ENCODE results near the gene C11orf98. TPM values are rescaled to one million over a fixed set of nuclear protein-coding genes. Genes with fewer than 3 reads are reported as not detected.

The C11orf98 gene
- total RNA-seq, 1 experiment from 2014 or later = 139 TPM

DNA sequence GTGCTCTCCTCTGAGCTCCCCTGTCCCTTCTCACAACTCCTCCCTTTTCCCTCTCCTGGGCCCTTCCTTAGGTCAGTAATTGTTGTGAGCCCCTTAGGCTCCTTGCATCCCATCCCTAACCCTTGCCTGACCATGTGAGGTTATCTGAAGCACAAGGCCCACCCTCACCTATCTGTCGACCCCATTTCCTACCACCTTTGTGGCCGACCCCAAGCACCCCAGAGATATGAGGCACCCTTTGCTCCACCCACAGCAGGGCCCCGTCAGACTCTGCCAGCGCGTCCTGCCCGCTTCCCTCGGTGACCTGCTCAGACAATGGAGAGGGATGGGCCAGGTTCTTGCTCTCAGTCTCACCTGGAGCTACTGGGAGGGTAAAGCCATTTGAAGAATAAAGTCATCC, 43.8 kb upstream of the C11orf98 start:
- TF ChIP-seq, protein P1, sequence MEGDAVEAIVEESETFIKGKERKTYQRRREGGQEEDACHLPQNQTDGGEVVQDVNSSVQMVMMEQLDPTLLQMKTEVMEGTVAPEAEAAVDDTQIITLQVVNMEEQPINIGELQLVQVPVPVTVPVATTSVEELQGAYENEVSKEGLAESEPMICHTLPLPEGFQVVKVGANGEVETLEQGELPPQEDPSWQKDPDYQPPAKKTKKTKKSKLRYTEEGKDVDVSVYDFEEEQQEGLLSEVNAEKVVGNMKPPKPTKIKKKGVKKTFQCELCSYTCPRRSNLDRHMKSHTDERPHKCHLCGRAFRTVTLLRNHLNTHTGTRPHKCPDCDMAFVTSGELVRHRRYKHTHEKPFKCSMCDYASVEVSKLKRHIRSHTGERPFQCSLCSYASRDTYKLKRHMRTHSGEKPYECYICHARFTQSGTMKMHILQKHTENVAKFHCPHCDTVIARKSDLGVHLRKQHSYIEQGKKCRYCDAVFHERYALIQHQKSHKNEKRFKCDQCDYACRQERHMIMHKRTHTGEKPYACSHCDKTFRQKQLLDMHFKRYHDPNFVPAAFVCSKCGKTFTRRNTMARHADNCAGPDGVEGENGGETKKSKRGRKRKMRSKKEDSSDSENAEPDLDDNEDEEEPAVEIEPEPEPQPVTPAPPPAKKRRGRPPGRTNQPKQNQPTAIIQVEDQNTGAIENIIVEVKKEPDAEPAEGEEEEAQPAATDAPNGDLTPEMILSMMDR (conservative IDR thresholded peaks at IDR 0.05) = no peak
- H2BK5ac ChIP-seq (ENCODE audit: insufficient read length, low read length) = no peak overlapping the region

More for the DNA sequence above, 43.8 kb upstream of the C11orf98 start:
- Histone ChIP-seq H2BK120ac (ENCODE audit: low read depth, low read length, poor library complexity, severe bottlenecking) (no peak overlapping the region), H3T11ph (ENCODE audit: low read length) (no peak overlapping the region), H3K27ac (ENCODE audit: insufficient read length, low read depth, low read length) (peak overlapping the region; percentile 92), H3K79me2 (ENCODE audit: insufficient read depth, low read length) (no peaks in the 10 kb centered on the region; the same call in 1 of the 2 replicates), H4K8ac (replicated peaks; ENCODE audit: insufficient read length, low read depth, low read length) (no peak overlapping the region), H3K18ac (ENCODE audit: insufficient read length, low read depth, low read length) (peak overlapping the region; percentile 65), H3K4me1 (ENCODE audit: insufficient read depth, low read length) (peaks cover 2% of the 10 kb centered on the region; the same call in 1 of the 2 replicates), H4K20me1 (ENCODE audit: control insufficient read depth, insufficient read depth, insufficient read length) (no peaks in the 10 kb centered on the region), H3K9me3 (ENCODE audit: control insufficient read depth, low read depth, low read length) (no peaks in the 10 kb centered on the region), H2BK15ac (ENCODE audit: low read depth, low read length) (no peak overlapping the region), H3K23ac (ENCODE audit: insufficient read length, low read depth, low read length) (no peak overlapping the region), H3K23me2 (ENCODE audit: insufficient read length, low read depth, low read length, poor library complexity, severe bottlenecking) (peaks cover 28% of the 10 kb centered on the region), H4K91ac (ENCODE audit: insufficient read length, low read depth, low read length) (no peak overlapping the region), H2AK5ac (ENCODE audit: insufficient read length, low read length) (peak overlapping the region; percentile 26), H2BK12ac (ENCODE audit: insufficient read length, low read depth, low read length) (no peak overlapping the region), H4K5ac (ENCODE audit: insufficient read length, low read depth, low read length) (peak overlapping the region; percentile 55), H3K14ac (ENCODE audit: insufficient read depth, low read length) (peak overlapping the region; percentile 90), H3K79me1 (ENCODE audit: insufficient read depth, low read depth, low read length, poor library complexity, severe bottlenecking) (no peaks in the 10 kb centered on the region), H2BK20ac (ENCODE audit: low read depth, low read length, poor library complexity, severe bottlenecking) (no peak overlapping the region), H3K4ac (ENCODE audit: low read depth, low read length) (no peak overlapping the region), H3K4me2 (ENCODE audit: insufficient read depth, insufficient read length, low read length) (peak overlapping the region; percentile 99), H3K9ac (ENCODE audit: extremely low read depth, insufficient read length, low read length) (peak overlapping the region; percentile 91), H2AFZ (ENCODE audit: low read length) (no peak overlapping the region), H3K27me3 (ENCODE audit: insufficient read depth, low read length) (no peaks in the 10 kb centered on the region), H3K56ac (ENCODE audit: insufficient read length, low read depth, low read length) (no peak overlapping the region)
- peak; percentile 58 for DNase-seq
- WGBS (ENCODE audit: extremely low coverage, insufficient read length, low lambda C conversion rate) = no CpG with 5 or more reads among the region's 7 CpGs
- no peaks in the 10 kb centered on the region; a peak in 1 of 5 replicates for H3K9me3 Mint-ChIP-seq
- H3K36me3 Mint-ChIP-seq (ENCODE audit: insufficient read depth in 1 of 3, low read depth in 3 of 3) = peaks cover 26 to 45% (median 33%) of the 10 kb centered on the region in 3 experiments
- peaks cover 44 to 48% of the 10 kb centered on the region in 2 experiments for H3K4me1 Mint-ChIP-seq
- peak overlapping the region; percentile 96 to 100 (median 98) for H3K27ac Mint-ChIP-seq
- H3K4me3 Mint-ChIP-seq = peak overlapping the region; percentile 84 to 91
- no peaks in the 10 kb centered on the region for H3K27me3 Mint-ChIP-seq (ENCODE audit: low read depth)
